LNCAP (cell line): ENCODE measurements around the gene SLC2A1.

Experiments used
- CTCF ChIP-seq: fragments of 450-650 bp; IDR thresholded peaks from 2 replicates; pipeline ENCODE4 v1.5.1; 2017; ENCODE audit warnings: mild to moderate bottlenecking

Gene SLC2A1

GRCh38 chr1:42877380-42877779, 81.3 kb downstream of the SLC2A1 start:
- TF ChIP-seq CTCF = no peak

- no peak for TF ChIP-seq CTCF
These were observed 82.7 kb downstream of the SLC2A1 start for GRCh38 chr1:42876009-42876408.
